ENCODE measurements around the gene INSR. TPM values are rescaled to one million over a fixed set of nuclear protein-coding genes. Genes with fewer than 3 reads are reported as not detected.
A peak's percentile ranks its signal among the peaks of the same experiment; 100 is the strongest.
"Not testable (repeated sequence)": the region's sequence is repeated elsewhere in the genome, so short reads cannot be mapped to it uniquely, and the experiment has no call there.

INSR gene
- total RNA-seq, 2 donors from 2014 or later, result 50.8 to 118 TPM

GRCh38 chr19:7068599-7068998 is 225.6 kb downstream of the INSR start:
- no peak for TF ChIP-seq CTCF (IDR thresholded peaks at IDR 0.05)
- Histone ChIP-seq H3K9me3 (no peaks in the 10 kb centered on the region), H3K36me3 (peaks cover 29% of the 10 kb centered on the region), H3K4me1 (peaks cover 0 to 11% of the 10 kb centered on the region in 2 donors), H3K27me3 (no peaks in the 10 kb centered on the region), H3K4me3 (peak overlapping the region in 1 of 2 donors; percentile 98), H3K27ac (no peak overlapping the region)
- DNase-seq (ENCODE audit: low spot score), result no peak

GRCh38 chr19:7067716-7068115 is 226.5 kb downstream of the INSR start:
- Histone ChIP-seq H3K27ac (no peak overlapping the region), H3K9me3 (no peaks in the 10 kb centered on the region), H3K27me3 (no peaks in the 10 kb centered on the region), H3K36me3 (peaks cover 20% of the 10 kb centered on the region), H3K4me3 (no peak overlapping the region), H3K4me1 (peaks cover 0 to 11% of the 10 kb centered on the region in 2 donors)
- TF ChIP-seq CTCF (IDR thresholded peaks at IDR 0.05), result no peak
- DNase-seq (ENCODE audit: low spot score), result no peak

- not testable (repeated sequence) for H3K27ac ChIP-seq; H3K27me3 ChIP-seq; H3K9me3 ChIP-seq; DNase-seq (ENCODE audit: low spot score); H3K4me3 ChIP-seq
- peaks cover 14% of the 10 kb centered on the region for H3K36me3 ChIP-seq
- peak in 1 of 2 donors; percentile 28 for TF ChIP-seq CTCF (IDR thresholded peaks at IDR 0.05)
- H3K4me1 ChIP-seq, result peaks cover 0 to 11% of the 10 kb centered on the region in 2 donors
Measured at GRCh38 chr19:7067122-7067521, 227.1 kb downstream of the INSR start.

GRCh38 chr19:7063764-7064418 is 230.3 kb downstream of the INSR start:
- no peak for TF ChIP-seq CTCF (IDR thresholded peaks at IDR 0.05)
- no peak for DNase-seq (ENCODE audit: low spot score)
- H3K27me3 ChIP-seq, result no peaks in the 10 kb centered on the region
- no peak overlapping the region for H3K4me3 ChIP-seq
- no peaks in the 10 kb centered on the region for H3K36me3 ChIP-seq
- no peak overlapping the region for H3K27ac ChIP-seq
- no peaks in the 10 kb centered on the region for H3K4me1 ChIP-seq
- H3K9me3 ChIP-seq, result no peaks in the 10 kb centered on the region

- no peaks in the 10 kb centered on the region for H3K36me3 ChIP-seq
- no peak for DNase-seq (ENCODE audit: low spot score)
- H3K27me3 ChIP-seq, result no peaks in the 10 kb centered on the region
- H3K4me3 ChIP-seq, result no peak overlapping the region
- TF ChIP-seq CTCF (IDR thresholded peaks at IDR 0.05), result no peak
- H3K9me3 ChIP-seq, result no peaks in the 10 kb centered on the region
- H3K27ac ChIP-seq, result no peak overlapping the region
- H3K4me1 ChIP-seq, result no peaks in the 10 kb centered on the region
Measured at GRCh38 chr19:7063339-7063738, 230.9 kb downstream of the INSR start.

Other genes with a start within 250 kb of the INSR start
- not detected for gene MBD3L2, start 245.1 kb downstream of the INSR start, total RNA-seq
- gene MBD3L3, start 235.7 kb downstream of the INSR start, total RNA-seq, result not detected
- gene ZNF557, start 224.7 kb downstream of the INSR start, total RNA-seq, result 1 to 10 TPM; 3.1 to 5.1 TPM
- 10 to 100 TPM in 1 of 2 donors, 1 to 10 TPM in 1; 8.3 to 14.0 TPM for gene ARHGEF18, start 54.5 kb upstream of the INSR start, total RNA-seq
- 1 to 10 TPM; 1.0 to 1.1 TPM for gene PEX11G, start 194.6 kb upstream of the INSR start, total RNA-seq
- 100 to 1,000 TPM; 109 to 119 TPM for gene ZNF358, start 221.7 kb upstream of the INSR start, total RNA-seq
- gene MCOLN1, start 228.2 kb upstream of the INSR start, total RNA-seq, result 10 to 100 TPM; 11.2 to 13.0 TPM
- 10 to 100 TPM; 45.3 to 70.6 TPM for gene PNPLA6, start 241.3 kb upstream of the INSR start, total RNA-seq